ENCODE measurements around the gene DNASE1L1.
A peak's percentile ranks its signal among the peaks of the same experiment; 100 is the strongest.

The DNASE1L1 gene

GRCh38 chrX:154384284-154384892 is 24.7 kb downstream of the DNASE1L1 start:
- Histone ChIP-seq H3K4me3 (ENCODE audit: low read depth in 1 of 2, low read length in 2 of 2) (no peak overlapping the region), H3K36me3 (ENCODE audit: control insufficient read depth in 1 of 2, insufficient read depth in 2 of 2, low read length in 2 of 2) (no peaks in the 10 kb centered on the region), H3K9me3 (ENCODE audit: control insufficient read depth in 1 of 2, low read length in 2 of 2) (no peaks in the 10 kb centered on the region), H3K4me1 (ENCODE audit: control insufficient read depth in 1 of 2, insufficient read depth in 2 of 2, low read length in 2 of 2) (peaks cover 5 to 10% of the 10 kb centered on the region in 2 donors), H3K27me3 (ENCODE audit: control insufficient read depth in 1 of 2, insufficient read depth in 2 of 2, low read length in 2 of 2) (no peaks in the 10 kb centered on the region), H3K9ac (ENCODE audit: low read depth in 1 of 2, low read length in 2 of 2) (no peak overlapping the region), H3K27ac (ENCODE audit: low read depth, low read length) (no peak overlapping the region)

GRCh38 chrX:154383359-154384283 is 25.4 kb downstream of the DNASE1L1 start:
- Histone ChIP-seq H3K27me3 (ENCODE audit: control insufficient read depth in 1 of 2, insufficient read depth in 2 of 2, low read length in 2 of 2) (no peaks in the 10 kb centered on the region), H3K4me1 (ENCODE audit: control insufficient read depth in 1 of 2, insufficient read depth in 2 of 2, low read length in 2 of 2) (peaks cover 5 to 10% of the 10 kb centered on the region in 2 donors), H3K9ac (ENCODE audit: low read depth in 1 of 2, low read length in 2 of 2) (no peak overlapping the region), H3K27ac (ENCODE audit: low read depth, low read length) (no peak overlapping the region), H3K9me3 (ENCODE audit: control insufficient read depth in 1 of 2, low read length in 2 of 2) (no peaks in the 10 kb centered on the region), H3K4me3 (ENCODE audit: low read depth in 1 of 2, low read length in 2 of 2) (no peak overlapping the region), H3K36me3 (ENCODE audit: control insufficient read depth in 1 of 2, insufficient read depth in 2 of 2, low read length in 2 of 2) (no peaks in the 10 kb centered on the region)

- Histone ChIP-seq H3K9me3 (ENCODE audit: control insufficient read depth in 1 of 2, low read length in 2 of 2) (no peaks in the 10 kb centered on the region), H3K9ac (ENCODE audit: low read depth in 1 of 2, low read length in 2 of 2) (no peak overlapping the region), H3K36me3 (ENCODE audit: control insufficient read depth in 1 of 2, insufficient read depth in 2 of 2, low read length in 2 of 2) (no peaks in the 10 kb centered on the region), H3K27me3 (ENCODE audit: control insufficient read depth in 1 of 2, insufficient read depth in 2 of 2, low read length in 2 of 2) (no peaks in the 10 kb centered on the region), H3K27ac (ENCODE audit: low read depth, low read length) (no peak overlapping the region), H3K4me1 (ENCODE audit: control insufficient read depth in 1 of 2, insufficient read depth in 2 of 2, low read length in 2 of 2) (peaks cover 5 to 16% of the 10 kb centered on the region in 2 donors), H3K4me3 (ENCODE audit: low read depth in 1 of 2, low read length in 2 of 2) (no peak overlapping the region)
Measured at GRCh38 chrX:154382483-154383069, 26.5 kb downstream of the DNASE1L1 start.

- Histone ChIP-seq H3K9me3 (ENCODE audit: control insufficient read depth in 1 of 2, low read length in 2 of 2) (no peaks in the 10 kb centered on the region), H3K27me3 (ENCODE audit: control insufficient read depth in 1 of 2, insufficient read depth in 2 of 2, low read length in 2 of 2) (no peaks in the 10 kb centered on the region), H3K4me3 (ENCODE audit: low read depth in 1 of 2, low read length in 2 of 2) (no peak overlapping the region), H3K36me3 (ENCODE audit: control insufficient read depth in 1 of 2, insufficient read depth in 2 of 2, low read length in 2 of 2) (no peaks in the 10 kb centered on the region), H3K27ac (ENCODE audit: low read depth, low read length) (no peak overlapping the region), H3K4me1 (ENCODE audit: control insufficient read depth in 1 of 2, insufficient read depth in 2 of 2, low read length in 2 of 2) (peaks cover 5 to 17% of the 10 kb centered on the region in 2 donors), H3K9ac (ENCODE audit: low read depth in 1 of 2, low read length in 2 of 2) (no peak overlapping the region)
Measured at GRCh38 chrX:154381271-154381670, 27.8 kb downstream of the DNASE1L1 start.

- H3K27me3 ChIP-seq (ENCODE audit: control insufficient read depth in 1 of 2, insufficient read depth in 2 of 2, low read length in 2 of 2): no peaks in the 10 kb centered on the region
- H3K36me3 ChIP-seq (ENCODE audit: control insufficient read depth in 1 of 2, insufficient read depth in 2 of 2, low read length in 2 of 2): no peaks in the 10 kb centered on the region
- no peak overlapping the region for H3K27ac ChIP-seq (ENCODE audit: low read depth, low read length)
- H3K9me3 ChIP-seq (ENCODE audit: control insufficient read depth in 1 of 2, low read length in 2 of 2): no peaks in the 10 kb centered on the region
- peak overlapping the region in 1 of 2 donors; percentile 69 for H3K4me3 ChIP-seq (ENCODE audit: low read depth in 1 of 2, low read length in 2 of 2)
- peaks cover 5 to 17% of the 10 kb centered on the region in 2 donors for H3K4me1 ChIP-seq (ENCODE audit: control insufficient read depth in 1 of 2, insufficient read depth in 2 of 2, low read length in 2 of 2)
- peak overlapping the region in 1 of 2 donors; percentile 86 for H3K9ac ChIP-seq (ENCODE audit: low read depth in 1 of 2, low read length in 2 of 2)
Measured at GRCh38 chrX:154380787-154381186, 28.3 kb downstream of the DNASE1L1 start.

- no peaks in the 10 kb centered on the region for H3K9me3 ChIP-seq (ENCODE audit: control insufficient read depth in 1 of 2, low read length in 2 of 2)
- peak overlapping the region; percentile 85 to 86 for H3K9ac ChIP-seq (ENCODE audit: low read depth in 1 of 2, low read length in 2 of 2)
- H3K4me1 ChIP-seq (ENCODE audit: control insufficient read depth in 1 of 2, insufficient read depth in 2 of 2, low read length in 2 of 2): peaks cover 5 to 17% of the 10 kb centered on the region in 2 donors
- peak overlapping the region; percentile 93 for H3K27ac ChIP-seq (ENCODE audit: low read depth, low read length)
- H3K4me3 ChIP-seq (ENCODE audit: low read depth in 1 of 2, low read length in 2 of 2): peak overlapping the region; percentile 68 to 69
- no peaks in the 10 kb centered on the region for H3K27me3 ChIP-seq (ENCODE audit: control insufficient read depth in 1 of 2, insufficient read depth in 2 of 2, low read length in 2 of 2)
- no peaks in the 10 kb centered on the region for H3K36me3 ChIP-seq (ENCODE audit: control insufficient read depth in 1 of 2, insufficient read depth in 2 of 2, low read length in 2 of 2)
Measured at GRCh38 chrX:154380153-154380552, 28.9 kb downstream of the DNASE1L1 start.

- H3K36me3 ChIP-seq (ENCODE audit: control insufficient read depth in 1 of 2, insufficient read depth in 2 of 2, low read length in 2 of 2): no peaks in the 10 kb centered on the region
- H3K9me3 ChIP-seq (ENCODE audit: control insufficient read depth in 1 of 2, low read length in 2 of 2): no peaks in the 10 kb centered on the region
- peak overlapping the region; percentile 93 for H3K27ac ChIP-seq (ENCODE audit: low read depth, low read length)
- H3K4me1 ChIP-seq (ENCODE audit: control insufficient read depth in 1 of 2, insufficient read depth in 2 of 2, low read length in 2 of 2): peaks cover 5 to 17% of the 10 kb centered on the region in 2 donors
- peak overlapping the region; percentile 85 to 86 for H3K9ac ChIP-seq (ENCODE audit: low read depth in 1 of 2, low read length in 2 of 2)
- H3K4me3 ChIP-seq (ENCODE audit: low read depth in 1 of 2, low read length in 2 of 2): peak overlapping the region; percentile 68 to 69
- H3K27me3 ChIP-seq (ENCODE audit: control insufficient read depth in 1 of 2, insufficient read depth in 2 of 2, low read length in 2 of 2): no peaks in the 10 kb centered on the region
Measured at GRCh38 chrX:154379569-154379951, 29.5 kb downstream of the DNASE1L1 start.

- no peaks in the 10 kb centered on the region for H3K27me3 ChIP-seq (ENCODE audit: control insufficient read depth in 1 of 2, insufficient read depth in 2 of 2, low read length in 2 of 2)
- H3K9ac ChIP-seq (ENCODE audit: low read depth in 1 of 2, low read length in 2 of 2): peak within 1 kb of the TSS; percentile 85 to 86
- peak within 1 kb of the TSS; percentile 68 to 69 for H3K4me3 ChIP-seq (ENCODE audit: low read depth in 1 of 2, low read length in 2 of 2)
- no peaks in the 10 kb centered on the region for H3K9me3 ChIP-seq (ENCODE audit: control insufficient read depth in 1 of 2, low read length in 2 of 2)
- H3K27ac ChIP-seq (ENCODE audit: low read depth, low read length): peak within 1 kb of the TSS; percentile 93
- no peaks in the 10 kb centered on the region for H3K36me3 ChIP-seq (ENCODE audit: control insufficient read depth in 1 of 2, insufficient read depth in 2 of 2, low read length in 2 of 2)
- H3K4me1 ChIP-seq (ENCODE audit: control insufficient read depth in 1 of 2, insufficient read depth in 2 of 2, low read length in 2 of 2): peaks cover 8 to 19% of the 10 kb centered on the region in 2 donors
Measured at GRCh38 chrX:154378799-154379568, 30.1 kb downstream of the DNASE1L1 start, which contains the start of gene EMD. Gene EMD, plus strand, starts transcription at chrX:154379295. Its CDS starts 190 bp downstream, at chrX:154379485.

- H3K36me3 ChIP-seq (ENCODE audit: control insufficient read depth in 1 of 2, insufficient read depth in 2 of 2, low read length in 2 of 2): no peaks in the 10 kb centered on the region
- H3K9me3 ChIP-seq (ENCODE audit: control insufficient read depth in 1 of 2, low read length in 2 of 2): no peaks in the 10 kb centered on the region
- peak overlapping the region; percentile 87 for H3K27ac ChIP-seq (ENCODE audit: low read depth, low read length)
- H3K27me3 ChIP-seq (ENCODE audit: control insufficient read depth in 1 of 2, insufficient read depth in 2 of 2, low read length in 2 of 2): no peaks in the 10 kb centered on the region
- peak overlapping the region; percentile 48 to 56 for H3K4me3 ChIP-seq (ENCODE audit: low read depth in 1 of 2, low read length in 2 of 2)
- H3K9ac ChIP-seq (ENCODE audit: low read depth in 1 of 2, low read length in 2 of 2): peak overlapping the region; percentile 72 to 77
- H3K4me1 ChIP-seq (ENCODE audit: control insufficient read depth in 1 of 2, insufficient read depth in 2 of 2, low read length in 2 of 2): peaks cover 12 to 26% of the 10 kb centered on the region in 2 donors
Measured at GRCh38 chrX:154378059-154378798, 30.8 kb downstream of the DNASE1L1 start.
